Heart left ventricle (tissue), 13 donors: ENCODE data around the gene ASXL3.

Experiments
- CTCF ChIP-seq, 12 donors: fragments of 200-600 bp; sonication (generic) in 4 of 12; IDR thresholded peaks; one replicate each; pipeline versions ENCODE4 v1.5.0 to v1.8.0; 2018 to 2022; ENCODE audit warnings: antibody characterized with exemption in 12 of 12, mild to moderate bottlenecking in 5 of 12
- POLR2A ChIP-seq, 2 donors: fragments of 450-650 bp; IDR thresholded peaks; one replicate each; pipeline ENCODE4 v1.6.1; 2017; ENCODE audit warnings: antibody characterized with exemption in 2 of 2, mild to moderate bottlenecking in 2 of 2, moderate library complexity in 2 of 2
- donor health status: ischemic (EF 13 %, LVEDD 7.1; RV severe dilation, severe dysfunction).
- donor health status: DM: no; HTN: yes; CAD: no.
- donor health status: DM: no; HTN: no; CAD: no.
- donor health status: ischemic (EF 25% LVEDD 6.9; RV normal size, moderate dysfunction).
- donor health status: ischemic (EF 25% LVEDD 5.7; RV mildly dilated, moderate dysfunction).
- donor health status: ischemic (EF 35%, LVEDD 5.7; RV mildly dilated, moderate dysfunction).
- donor health status: nonischemic (EF 11% LVEDD 7.7; RV severe dilation, severe dysfunction).
- donor health status: DM: yes; HTN: yes; CAD: no.
- donor health status: PGD.
- donor health status: ischemic (EF 29% LVEDD 5.4; RV normal size, mild dysfunction).
- donor health status: nonischemic (EF 23%, LVEDD 6.1; RV moderate dilation, normal function).

DNA sequence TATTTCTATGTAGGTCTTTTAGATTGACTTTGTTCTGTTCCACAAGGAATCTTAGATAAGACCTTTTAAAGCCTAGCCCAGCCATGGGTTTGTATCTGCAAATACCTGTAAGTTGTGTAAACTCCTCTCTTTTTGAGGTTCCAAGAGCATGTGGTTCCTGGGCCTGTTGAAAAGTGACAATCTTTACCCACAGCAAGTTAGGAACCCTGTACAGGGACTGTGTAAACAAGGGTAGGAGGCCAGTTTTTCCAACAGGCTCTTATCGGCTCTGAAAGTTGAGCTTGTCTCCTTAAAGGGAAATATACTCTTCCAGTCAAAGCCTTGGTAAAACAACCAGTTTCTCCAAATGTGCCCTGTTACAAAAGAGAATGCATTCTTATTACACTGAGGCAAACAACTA is 15.3 kb upstream of the ASXL3 start:
- no peak for TF ChIP-seq CTCF (IDR thresholded peaks at IDR 0.05)
- TF ChIP-seq POLR2A (IDR thresholded peaks at IDR 0.05) = no peak
